ENCODE results near the gene CYB5R3.

Gene CYB5R3

DNA sequence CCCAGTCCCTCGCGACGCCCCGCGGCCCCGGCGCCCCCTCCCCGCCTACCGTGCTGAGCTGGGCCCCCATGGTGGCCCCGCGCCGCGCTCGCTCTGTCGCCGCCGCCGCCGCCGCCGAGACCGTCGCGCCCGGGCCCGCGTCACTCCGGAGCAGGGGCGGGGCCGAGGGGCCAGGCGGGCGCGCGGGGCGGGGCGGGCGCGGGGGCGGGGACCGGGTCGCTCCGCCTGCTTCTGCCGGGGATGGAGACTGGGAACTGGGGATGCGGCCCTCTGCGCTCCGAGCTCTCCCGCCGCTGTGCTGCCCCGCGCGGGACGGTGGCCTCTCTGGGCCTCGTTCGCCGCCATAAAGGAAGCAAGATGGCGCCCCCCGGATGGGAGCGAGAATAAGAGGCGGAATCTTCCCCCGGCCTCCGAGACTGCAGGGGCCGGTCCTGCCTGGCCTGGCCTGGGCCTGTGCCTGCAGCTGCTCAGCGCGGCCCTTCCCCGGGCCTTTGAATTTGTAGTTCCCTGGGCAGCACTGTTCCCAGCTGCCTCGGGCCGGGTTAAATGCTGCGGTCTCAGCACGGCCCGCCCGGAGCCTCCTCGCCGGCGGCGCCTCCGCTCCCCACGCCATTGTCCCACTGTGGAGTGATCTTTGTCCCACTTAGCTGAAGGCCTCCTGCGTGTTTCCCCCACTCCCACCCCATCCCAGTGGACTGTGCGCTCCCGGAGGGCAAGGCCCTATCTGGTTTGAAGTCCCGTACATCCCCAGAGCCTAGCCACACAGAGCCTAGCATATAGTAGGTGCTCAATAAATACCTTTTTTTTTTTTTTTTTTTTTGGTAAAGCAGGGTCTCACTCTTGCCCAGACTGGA, at the start of gene CYB5R3:
Gene CYB5R3, minus strand, starts transcription at position 147 of the 854 bp plus-strand sequence. Its CDS starts 77 bp downstream, at position 70.
- peak; percentile 82 for DNase-seq (ENCODE audit: low read depth)

- peak; percentile 87 for DNase-seq (ENCODE audit: low read depth)
Measured at GRCh38 chr22:42697542-42698013, 48.4 kb upstream of the CYB5R3 start.

- DNase-seq (ENCODE audit: low read depth) = no peak
Measured at GRCh38 chr22:42696331-42696967, 47.3 kb upstream of the CYB5R3 start.

- DNase-seq (ENCODE audit: low read depth) = no peak
Measured at GRCh38 chr22:42695294-42695693, 46.1 kb upstream of the CYB5R3 start.

DNA sequence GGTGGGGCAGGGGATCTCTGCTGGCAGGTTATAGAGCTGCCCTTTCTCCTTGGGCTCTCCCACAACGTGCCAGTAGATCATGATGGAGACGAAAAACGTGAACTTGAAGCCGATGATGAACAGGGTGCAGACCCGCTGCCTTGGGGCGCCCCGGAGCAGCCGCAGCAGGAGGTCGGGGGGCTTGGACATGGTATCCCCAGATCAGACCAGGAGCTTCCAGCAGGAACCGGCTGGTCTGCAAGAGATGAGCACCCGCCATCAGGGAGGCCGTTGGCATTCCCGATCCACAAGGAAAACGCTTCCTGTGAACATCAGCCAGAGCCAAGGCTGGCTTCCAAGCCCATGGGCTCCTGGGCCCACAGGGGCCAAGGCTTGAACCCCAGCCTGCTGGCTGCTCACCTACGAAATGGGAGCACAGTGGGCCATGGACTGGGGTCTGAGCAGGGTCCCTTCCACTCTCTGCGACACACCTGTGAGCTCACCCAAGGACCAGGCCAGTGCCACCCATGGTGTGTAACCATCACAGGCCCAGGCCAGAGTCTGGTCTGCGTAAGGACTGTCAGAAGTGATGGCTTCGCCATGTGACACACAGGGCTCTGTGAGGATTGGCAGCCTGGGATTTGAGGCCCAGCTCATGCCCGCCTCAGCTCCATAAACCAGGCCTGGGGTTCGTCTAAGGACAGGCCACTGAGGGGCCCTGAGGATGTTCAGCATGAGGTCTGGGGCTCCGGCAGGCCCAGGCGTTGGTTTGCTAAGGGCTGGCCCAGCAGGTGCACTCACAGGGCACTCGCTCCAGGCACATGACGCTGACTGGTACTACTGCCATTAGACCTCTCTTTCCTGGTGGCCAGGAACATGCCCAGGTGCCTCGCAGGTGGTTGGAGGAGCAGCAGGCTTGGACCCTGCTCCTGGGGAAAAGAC, 44.8 kb upstream of the CYB5R3 start:
- DNase-seq (ENCODE audit: low read depth) = no peak

- DNase-seq (ENCODE audit: low read depth) = no peak
Measured at GRCh38 chr22:42693055-42693762, 44.0 kb upstream of the CYB5R3 start.

DNA sequence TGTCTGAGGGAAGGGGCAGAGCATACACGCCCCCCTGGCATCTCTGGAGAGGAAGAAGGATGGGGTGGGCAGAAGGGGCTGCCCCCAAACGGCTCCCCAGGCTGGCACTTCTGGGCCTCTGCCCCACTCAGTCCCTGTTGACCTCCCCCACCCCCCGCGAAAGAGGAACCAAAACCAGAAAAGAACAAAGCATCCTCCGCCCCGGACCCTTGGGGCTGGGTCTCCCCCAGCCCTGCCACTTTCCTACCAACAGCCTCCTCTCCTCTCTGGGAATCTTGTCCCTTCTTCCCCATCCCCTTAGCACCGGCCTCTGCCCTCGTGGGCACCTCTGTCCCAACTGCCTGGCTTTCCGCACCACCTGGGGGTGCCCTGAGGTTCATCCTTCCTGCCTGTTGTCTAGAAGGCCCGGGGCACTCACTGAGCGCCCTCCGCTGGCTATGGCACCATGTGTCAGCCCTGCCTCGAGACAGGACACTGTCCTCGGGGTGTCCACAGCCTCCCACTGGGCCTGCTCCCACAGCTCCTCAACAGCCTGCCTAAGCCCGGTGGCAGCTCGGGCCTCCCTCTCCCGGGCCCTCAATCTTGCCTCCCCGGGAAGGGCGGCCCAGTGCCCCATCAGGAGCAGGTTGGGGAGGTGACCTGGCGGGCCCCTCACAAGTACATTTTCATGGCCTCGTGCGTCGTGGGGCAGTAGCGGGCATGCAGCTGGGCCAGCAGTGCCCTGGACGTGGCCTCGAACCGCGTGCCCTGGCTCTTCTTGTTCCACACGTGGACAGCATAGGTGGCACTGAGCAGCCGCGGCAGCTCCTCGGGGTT, 43.3 kb upstream of the CYB5R3 start:
- no peak for DNase-seq (ENCODE audit: low read depth)

DNA sequence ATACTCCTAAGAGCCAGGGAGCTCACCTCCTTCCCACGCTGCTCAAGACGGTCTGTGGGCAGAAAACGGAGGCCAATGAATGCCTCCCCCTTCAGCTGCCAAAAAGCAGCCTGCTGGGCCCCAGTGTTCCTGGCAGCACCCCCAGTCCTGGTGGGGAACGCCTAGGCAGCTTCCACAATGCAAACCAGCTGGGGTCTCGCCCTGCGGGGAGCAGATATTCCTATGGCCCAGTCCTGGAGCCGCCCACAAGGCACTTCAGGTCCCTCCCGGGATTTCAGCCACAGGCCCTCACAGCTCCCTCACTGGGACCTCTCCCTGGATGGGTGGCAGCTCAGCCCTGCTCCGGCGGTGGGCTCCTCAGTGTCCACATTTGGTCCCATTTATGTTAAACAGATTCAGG, 42.2 kb upstream of the CYB5R3 start:
- no peak for DNase-seq (ENCODE audit: low read depth)

DNA sequence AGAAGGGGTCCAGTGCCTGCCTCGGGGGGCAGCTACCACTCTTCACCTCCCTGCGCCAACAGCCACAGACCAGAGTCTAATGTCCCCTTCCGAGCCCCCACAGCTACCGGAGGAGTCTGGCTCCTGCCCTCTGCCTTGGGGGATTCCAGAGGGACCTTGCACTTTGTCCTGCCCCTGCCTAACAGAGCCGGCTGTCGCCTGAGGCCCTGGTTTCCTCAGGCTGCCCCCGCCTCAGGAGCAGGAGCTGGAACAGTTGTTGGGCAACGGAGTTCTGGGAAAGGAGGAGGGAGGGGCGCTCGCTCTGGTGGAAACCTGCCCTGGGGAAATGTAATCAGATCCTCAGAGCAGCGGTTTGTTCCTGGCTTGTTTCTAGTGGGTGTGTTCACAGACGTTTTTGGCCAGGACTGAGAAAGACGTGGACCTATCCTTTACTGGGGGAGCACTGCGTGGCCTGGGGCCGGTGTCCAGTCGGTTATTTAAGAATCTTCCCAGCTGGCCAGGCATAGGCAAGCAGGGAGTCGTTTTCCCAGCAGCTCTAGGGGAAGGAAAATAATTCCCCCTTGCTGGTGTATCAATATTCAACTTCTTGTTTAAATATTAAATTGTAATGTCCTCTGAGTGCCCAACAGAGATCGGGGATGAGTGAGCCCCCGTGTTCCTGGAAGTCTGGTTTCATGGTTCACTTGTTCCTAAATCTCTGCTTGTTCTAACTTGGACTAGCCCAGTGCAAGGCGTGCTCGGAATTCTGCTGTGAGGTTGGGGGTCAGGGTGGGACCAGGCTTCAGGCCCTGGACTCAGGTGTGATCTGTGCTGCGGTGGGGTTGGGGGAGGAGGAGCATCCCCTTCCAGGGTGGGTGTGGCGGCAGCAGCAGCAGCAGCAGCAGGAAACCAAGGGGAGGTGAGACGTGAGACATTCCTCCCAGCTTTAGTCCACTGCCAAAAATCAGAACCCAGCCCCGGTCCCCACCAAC, 39.3 kb upstream of the CYB5R3 start:
- DNase-seq (ENCODE audit: low read depth) = peak; percentile 88

- DNase-seq (ENCODE audit: low read depth) = no peak
Measured at GRCh38 chr22:42686756-42687491, 37.7 kb upstream of the CYB5R3 start.

DNA sequence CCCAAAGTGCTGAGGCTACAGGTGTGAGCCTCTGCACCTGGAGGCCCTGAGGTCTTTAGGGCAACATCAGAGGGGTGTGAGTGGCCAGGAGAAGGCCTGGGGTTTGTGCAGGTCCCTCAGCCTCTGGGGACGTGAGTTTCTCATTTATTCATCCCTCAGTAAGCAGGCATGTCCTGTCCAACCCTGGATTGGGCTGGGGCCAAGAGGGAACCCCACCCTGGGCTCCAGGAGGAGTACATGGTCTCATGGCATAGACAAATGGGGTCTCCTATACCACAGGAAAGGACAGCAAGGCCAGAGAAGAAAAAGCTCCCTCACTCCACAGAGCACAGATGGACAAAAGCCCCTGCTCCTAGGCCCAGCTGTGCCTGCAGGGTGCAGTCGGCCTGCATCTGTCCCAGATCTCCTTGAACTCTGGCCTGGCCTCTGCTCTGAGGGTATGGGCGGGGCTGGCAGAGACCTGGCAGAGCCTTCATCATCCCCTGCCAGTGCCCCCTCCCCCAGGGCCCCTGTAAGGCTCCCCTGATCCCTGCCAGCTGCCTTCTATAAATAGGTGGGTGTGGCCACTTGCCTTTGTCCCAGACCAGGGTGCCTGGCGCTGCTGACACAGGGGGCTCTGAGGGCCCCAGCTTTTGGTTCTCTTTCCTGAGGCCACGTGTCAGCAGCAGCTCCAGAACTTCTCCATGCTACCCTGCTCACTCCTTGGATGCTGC, 36.9 kb upstream of the CYB5R3 start:
- DNase-seq (ENCODE audit: low read depth) = no peak

GRCh38 chr22:42684462-42685195, 35.4 kb upstream of the CYB5R3 start:
- DNase-seq (ENCODE audit: low read depth) = no peak

DNA sequence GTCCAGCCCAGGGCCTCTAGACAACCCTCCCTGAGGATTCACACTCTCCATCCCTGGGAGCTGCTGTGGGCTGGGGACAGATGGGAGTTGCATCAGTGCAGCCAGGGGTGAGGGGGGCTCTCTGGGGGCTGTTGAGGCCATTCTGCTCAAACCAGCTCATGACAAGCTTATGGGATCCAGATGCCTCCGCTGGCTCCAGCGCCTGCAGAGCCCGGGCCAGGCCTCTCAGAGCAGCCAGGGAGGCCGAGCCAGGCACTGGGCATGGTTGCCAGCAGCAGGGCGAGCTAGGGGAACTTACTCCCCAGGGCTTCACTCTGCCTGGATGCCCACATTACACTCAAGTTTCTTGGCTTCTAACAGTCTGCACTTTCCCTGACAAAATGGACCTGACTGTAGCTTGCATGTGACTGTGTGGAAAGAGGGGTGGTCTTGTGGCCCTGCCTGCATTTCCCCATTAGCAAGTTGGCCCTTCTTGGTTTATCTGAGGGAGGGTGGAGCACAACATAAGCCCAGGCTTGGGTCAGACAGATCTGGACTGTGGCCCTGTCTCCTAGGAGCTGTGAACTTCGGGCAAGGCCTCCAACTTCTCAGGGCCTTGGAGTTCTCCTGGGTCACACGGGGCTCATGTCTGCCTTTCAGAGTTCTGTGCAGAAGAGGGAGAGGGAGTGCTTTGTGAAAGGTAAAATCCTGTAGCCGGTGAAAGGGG, 34.5 kb upstream of the CYB5R3 start:
- no peak for DNase-seq (ENCODE audit: low read depth)

GRCh38 chr22:42682113-42682851, 33.1 kb upstream of the CYB5R3 start:
- DNase-seq (ENCODE audit: low read depth) = no peak

DNA sequence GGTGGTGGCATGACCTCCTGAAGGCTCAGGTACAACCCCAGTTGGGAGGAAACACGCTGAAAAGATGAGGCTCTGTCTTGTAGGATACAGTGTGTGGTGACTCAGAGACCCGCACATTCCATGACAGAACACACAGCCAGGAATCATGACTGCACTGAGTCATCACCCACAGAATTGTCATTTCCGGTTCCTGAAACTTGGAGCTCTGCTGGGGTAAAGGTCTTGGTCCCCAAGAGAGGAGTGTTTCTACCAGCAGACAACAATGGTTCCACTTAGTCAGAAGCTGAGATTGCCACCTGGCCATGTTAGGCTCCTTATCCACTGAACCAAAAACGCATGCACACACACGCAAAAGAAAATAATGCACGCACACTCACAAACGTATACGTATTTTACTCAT, 31.5 kb upstream of the CYB5R3 start:
- peak; percentile 90 for DNase-seq (ENCODE audit: low read depth)

DNA sequence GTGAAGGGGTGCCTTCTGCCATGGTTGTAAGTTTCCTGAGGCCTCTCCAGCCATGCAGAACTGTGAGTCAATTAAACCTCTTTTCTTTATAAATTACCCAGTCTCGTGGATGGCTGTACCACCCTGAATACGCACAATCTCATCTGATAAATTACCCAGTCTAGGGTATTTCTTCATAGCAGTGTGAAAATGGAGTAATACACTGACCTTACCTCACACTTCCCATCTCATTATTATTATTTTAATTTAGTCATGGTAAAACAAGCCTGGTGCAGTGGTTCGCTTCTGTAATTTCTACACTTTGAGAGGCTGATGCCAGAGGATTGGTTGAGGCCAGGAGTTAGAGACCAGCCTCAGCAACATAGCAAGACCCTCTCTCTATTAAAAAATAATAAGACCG, 30.5 kb upstream of the CYB5R3 start:
- peak; percentile 43 for DNase-seq (ENCODE audit: low read depth)
